MM.1S (cell line): ENCODE measurements around the gene HVCN1.
"Not testable (repeated sequence)": the region's sequence is repeated elsewhere in the genome, so short reads cannot be mapped to it uniquely, and the experiment has no call there.

Experiments
- DNase-seq: peaks from one replicate; pipeline ENCODE4 v3.0.0-alpha.2; 2015
- H2AFZ ChIP-seq: fragments of 300-600 bp; sonication (generic); 2 replicates; pipeline ENCODE4 v1.6.0; 2016; ENCODE audit warnings: antibody characterized with exemption, low read length
- H3F3A ChIP-seq: fragments of 300-600 bp; sonication (generic); 2 replicates; pipeline ENCODE4 v1.6.1; 2016; ENCODE audit warnings: mild to moderate bottlenecking, antibody characterized with exemption, low read length, moderate library complexity, mixed read lengths; ENCODE audit not compliant: insufficient read depth
- H3K27ac ChIP-seq: fragments of 300-600 bp; sonication (generic); 2 replicates; pipeline ENCODE4 v1.5.1; 2016; ENCODE audit warnings: mild to moderate bottlenecking, low read length
- H3K27me3 ChIP-seq: fragments of 300-600 bp; sonication (generic); replicated peaks from 2 replicates; pipeline ENCODE4 v1.6.0; 2016; ENCODE audit warnings: low read length; ENCODE audit not compliant: insufficient read depth
- H3K36me3 ChIP-seq: fragments of 300-600 bp; sonication (generic); replicated peaks from 2 replicates; pipeline ENCODE4 v1.6.1; 2016; ENCODE audit warnings: mild to moderate bottlenecking, low read length, mixed read lengths; ENCODE audit not compliant: insufficient read depth
- H3K4me1 ChIP-seq: fragments of 300-600 bp; sonication (generic); 2 replicates; pipeline ENCODE4 v1.6.1; 2016; ENCODE audit warnings: low read length, mixed read lengths
- H3K4me2 ChIP-seq: fragments of 300-600 bp; sonication (generic); 2 replicates; pipeline ENCODE4 v1.6.0; 2016; ENCODE audit warnings: low read depth, low read length
- H3K4me3 ChIP-seq: fragments of 300-600 bp; sonication (generic); 2 replicates; pipeline ENCODE4 v1.5.1; 2016; ENCODE audit warnings: low read length, mixed read lengths
- H3K79me2 ChIP-seq: fragments of 300-600 bp; sonication (generic); 2 replicates; pipeline ENCODE4 v1.6.1; 2016; ENCODE audit warnings: mixed run types, low read length, mixed read lengths
- H3K9ac ChIP-seq: fragments of 300-600 bp; sonication (generic); 2 replicates; pipeline ENCODE4 v1.6.1; 2016; ENCODE audit warnings: low read length, mixed read lengths
- H3K9me2 ChIP-seq: fragments of 300-600 bp; sonication (generic); replicated peaks from 2 replicates; pipeline ENCODE4 v1.6.1; 2016; ENCODE audit warnings: mild to moderate bottlenecking, low read length, mixed read lengths; ENCODE audit not compliant: insufficient read depth
- H3K9me3 ChIP-seq: fragments of 300-600 bp; sonication (generic); replicated peaks from 2 replicates; pipeline ENCODE4 v1.6.1; 2016; ENCODE audit warnings: mild to moderate bottlenecking, low read length, mixed read lengths; ENCODE audit not compliant: insufficient read depth
- H4K20me1 ChIP-seq: fragments of 300-600 bp; sonication (generic); 2 replicates; pipeline ENCODE4 v1.6.1; 2016; ENCODE audit warnings: mild to moderate bottlenecking, low read length, moderate library complexity, mixed read lengths; ENCODE audit not compliant: insufficient read depth
- CTCF ChIP-seq: fragments of 300-600 bp; sonication (generic); IDR thresholded peaks from 2 replicates; pipeline ENCODE4 v1.5.1; 2016; ENCODE audit warnings: antibody characterized with exemption, low read length, mixed read lengths
- EZH2 ChIP-seq: fragments of 300-600 bp; sonication (generic); optimal IDR thresholded peaks from 2 replicates; pipeline ENCODE3; 2017; ENCODE audit warnings: low read depth, mild to moderate bottlenecking, antibody characterized with exemption, low read length, mixed read lengths
- EZH2phosphoT487 ChIP-seq: fragments of 300-600 bp; sonication (generic); IDR thresholded peaks from 2 replicates; pipeline ENCODE4 v1.6.1; 2018; ENCODE audit warnings: antibody characterized with exemption, low read length

The HVCN1 gene

GRCh38 chr12:110602085-110602814, 86.7 kb downstream of the HVCN1 start:
- not testable (repeated sequence) for H3K79me2 ChIP-seq, H3K27me3 ChIP-seq, H3K9ac ChIP-seq, H3K4me3 ChIP-seq, H3K4me1 ChIP-seq, H3K36me3 ChIP-seq, H3K9me3 ChIP-seq, H2AFZ ChIP-seq, H3K4me2 ChIP-seq, H3K27ac ChIP-seq, H3F3A ChIP-seq, H4K20me1 ChIP-seq, H3K9me2 ChIP-seq
- peak; percentile 50 for TF ChIP-seq CTCF
- peak; percentile 41 for DNase-seq

GRCh38 chr12:110600254-110600653, 88.7 kb downstream of the HVCN1 start:
- H3K9ac ChIP-seq: no peak overlapping the region
- TF ChIP-seq EZH2 (no peak), CTCF (peak; percentile 31)
- no peaks in the 10 kb centered on the region for H3K9me3 ChIP-seq
- H3F3A ChIP-seq: no peaks in the 10 kb centered on the region
- H3K27ac ChIP-seq: no peak overlapping the region
- H4K20me1 ChIP-seq: no peaks in the 10 kb centered on the region
- no peaks in the 10 kb centered on the region for H3K79me2 ChIP-seq
- peak; percentile 51 for DNase-seq
- no peak overlapping the region for H2AFZ ChIP-seq
- no peaks in the 10 kb centered on the region for H3K4me1 ChIP-seq
- H3K4me2 ChIP-seq: no peak overlapping the region
- no peaks in the 10 kb centered on the region for H3K27me3 ChIP-seq
- H3K9me2 ChIP-seq: no peaks in the 10 kb centered on the region
- no peaks in the 10 kb centered on the region for H3K36me3 ChIP-seq
- no peak overlapping the region for H3K4me3 ChIP-seq

GRCh38 chr12:110599334-110599733, 89.6 kb downstream of the HVCN1 start:
- H3K27ac ChIP-seq: no peak overlapping the region
- no peaks in the 10 kb centered on the region for H3K4me1 ChIP-seq
- H3K27me3 ChIP-seq: no peaks in the 10 kb centered on the region
- H3K9ac ChIP-seq: no peak overlapping the region
- no peaks in the 10 kb centered on the region for H3K79me2 ChIP-seq
- no peaks in the 10 kb centered on the region for H3K9me2 ChIP-seq
- no peaks in the 10 kb centered on the region for H3F3A ChIP-seq
- H3K4me2 ChIP-seq: no peak overlapping the region
- no peak overlapping the region for H2AFZ ChIP-seq
- no peaks in the 10 kb centered on the region for H3K36me3 ChIP-seq
- no peak for TF ChIP-seq CTCF
- no peak for TF ChIP-seq EZH2phosphoT487
- no peak for TF ChIP-seq EZH2
- H3K4me3 ChIP-seq: no peak overlapping the region
- DNase-seq: no peak
- no peaks in the 10 kb centered on the region for H3K9me3 ChIP-seq
- no peaks in the 10 kb centered on the region for H4K20me1 ChIP-seq
